OCI-LY3 (cell line): ENCODE results near the gene CATSPER2.
"Not testable (repeated sequence)": the region's sequence is repeated elsewhere in the genome, so short reads cannot be mapped to it uniquely, and the experiment has no call there.

Experiments used
- H2AFZ ChIP-seq: fragments of 200-600, 300-600 bp; shearing (Covaris generic); 2 replicates; pipeline ENCODE4 v1.6.0; 2014; ENCODE audit warnings: antibody characterized with exemption, low read depth, low read length
- H3K27ac ChIP-seq: fragments of 200-600, 300-600 bp; sonication (generic); 2 replicates; pipeline ENCODE4 v1.5.1; 2014; ENCODE audit warnings: mild to moderate bottlenecking, low read length, moderate library complexity, mixed read lengths
- H3K27me3 ChIP-seq: fragments of 200-600, 300-600 bp; sonication (generic); 2 replicates; pipeline ENCODE4 v1.6.1; 2014; ENCODE audit warnings: low read depth, low read length, mixed read lengths
- H3K36me3 ChIP-seq: fragments of 200-600, 300-600 bp; sonication (generic); replicated peaks from 2 replicates; pipeline ENCODE3; 2014; ENCODE audit warnings: low read depth, low read length, mixed read lengths
- H3K4me1 ChIP-seq: fragments of 300-600, 200-600 bp; sonication (generic); 2 replicates; pipeline ENCODE4 v1.6.1; 2014; ENCODE audit warnings: low read length, mixed read lengths
- H3K4me2 ChIP-seq: fragments of 200-600, 300-600 bp; sonication (generic); 2 replicates; pipeline ENCODE4 v1.6.1; 2014; ENCODE audit warnings: low read length, mixed read lengths
- H3K4me3 ChIP-seq: fragments of 300-600, 200-600 bp; sonication (generic); 2 replicates; pipeline ENCODE4 v1.5.1; 2014; ENCODE audit warnings: antibody characterized with exemption, mild to moderate bottlenecking, low read length, moderate library complexity
- H3K79me2 ChIP-seq: fragments of 300-600, 200-600 bp; shearing (Covaris generic); 2 replicates; pipeline ENCODE4 v1.6.1; 2014; ENCODE audit warnings: mild to moderate bottlenecking, low read length, mixed read lengths
- H3K9ac ChIP-seq: fragments of 300-600, 200-600 bp; shearing (Covaris generic); 2 replicates; pipeline ENCODE4 v1.6.0; 2014; ENCODE audit warnings: mild to moderate bottlenecking, low read length, moderate library complexity
- H3K9me3 ChIP-seq: fragments of 200-600, 300-600 bp; shearing (Covaris generic); 2 replicates; pipeline ENCODE4 v1.6.1; 2014; ENCODE audit warnings: low read length, mixed read lengths; ENCODE audit not compliant: insufficient read depth
- H4K20me1 ChIP-seq: fragments of 200-600, 300-600 bp; sonication (generic); 2 replicates; pipeline ENCODE4 v1.6.1; 2016; ENCODE audit warnings: low read length, mixed read lengths; ENCODE audit not compliant: insufficient read depth
- CTCF ChIP-seq: fragments of 200-600, 300-600 bp; sonication (generic); IDR thresholded peaks from 2 replicates; pipeline ENCODE4 v1.5.1; 2014; ENCODE audit warnings: antibody characterized with exemption, low read length, low read depth
- EZH2phosphoT487 ChIP-seq: fragments of 200-600 bp; shearing (Covaris generic); IDR thresholded peaks from 2 replicates; pipeline ENCODE4 v1.6.1; 2018; ENCODE audit warnings: antibody characterized with exemption, mixed run types, low read depth

The CATSPER2 gene

GRCh38 chr15:43659727-43660126 is 11.1 kb upstream of the CATSPER2 start:
- not testable (repeated sequence) for H3K27me3 ChIP-seq, H3K4me2 ChIP-seq, H2AFZ ChIP-seq, H3K36me3 ChIP-seq, H3K4me1 ChIP-seq, H3K79me2 ChIP-seq, H3K4me3 ChIP-seq, H3K9me3 ChIP-seq, H3K9ac ChIP-seq, H3K27ac ChIP-seq, H4K20me1 ChIP-seq

GRCh38 chr15:43649430-43649926 is 834 bp upstream of the CATSPER2 start:
- not testable (repeated sequence) for H2AFZ ChIP-seq, H3K79me2 ChIP-seq
- peaks cover 21% of the 10 kb centered on the region for H3K4me1 ChIP-seq

GRCh38 chr15:43638464-43639204 is 10.0 kb downstream of the CATSPER2 start:
- not testable (repeated sequence) for H3K79me2 ChIP-seq, H2AFZ ChIP-seq, H3K4me2 ChIP-seq, H4K20me1 ChIP-seq, H3K4me3 ChIP-seq, H3K36me3 ChIP-seq, H3K9ac ChIP-seq, H3K4me1 ChIP-seq, H3K9me3 ChIP-seq, H3K27ac ChIP-seq, H3K27me3 ChIP-seq

More at GRCh38 chr15:43649430-43649926, 834 bp upstream of the CATSPER2 start:
- not testable (repeated sequence) for H3K9me3 ChIP-seq, H3K4me3 ChIP-seq, H3K27ac ChIP-seq, H3K36me3 ChIP-seq, H3K9ac ChIP-seq, H4K20me1 ChIP-seq, H3K27me3 ChIP-seq, H3K4me2 ChIP-seq

GRCh38 chr15:43626937-43627336 is 21.7 kb downstream of the CATSPER2 start:
- not testable (repeated sequence) for H3K4me1 ChIP-seq, H3K79me2 ChIP-seq, H3K9ac ChIP-seq, H3K9me3 ChIP-seq, H3K36me3 ChIP-seq, H3K27me3 ChIP-seq, H3K4me2 ChIP-seq, H3K27ac ChIP-seq, H4K20me1 ChIP-seq, H3K4me3 ChIP-seq, H2AFZ ChIP-seq

- Histone ChIP-seq H4K20me1 (no peaks in the 10 kb centered on the region), H3K36me3 (no peaks in the 10 kb centered on the region), H3K9me3 (no peaks in the 10 kb centered on the region), H3K27me3 (no peaks in the 10 kb centered on the region), H3K79me2 (no peaks in the 10 kb centered on the region), H3K9ac (no peak overlapping the region), H3K4me1 (no peaks in the 10 kb centered on the region), H2AFZ (no peak overlapping the region), H3K4me2 (no peak overlapping the region), H3K27ac (no peak overlapping the region), H3K4me3 (no peak overlapping the region)
- TF ChIP-seq EZH2phosphoT487: no peak
- TF ChIP-seq CTCF: no peak
These were observed 23.5 kb downstream of the CATSPER2 start for GRCh38 chr15:43625106-43625505.

- H3K9me3 ChIP-seq, H3K4me3 ChIP-seq, H3K36me3 ChIP-seq, H4K20me1 ChIP-seq, H2AFZ ChIP-seq, H3K4me1 ChIP-seq, H3K27me3 ChIP-seq, H3K79me2 ChIP-seq, H3K27ac ChIP-seq, H3K4me2 ChIP-seq, H3K9ac ChIP-seq: not testable (repeated sequence)
These were observed 26.4 kb downstream of the CATSPER2 start for GRCh38 chr15:43622068-43622799.

GRCh38 chr15:43618700-43619099 is 29.9 kb downstream of the CATSPER2 start, which contains the start of gene STRC:
TSS of gene STRC (minus strand) at chr15:43618800. CDS start at chr15:43618722, 78 bp downstream.
- not testable (repeated sequence) for H3K27ac ChIP-seq, H3K27me3 ChIP-seq, H3K36me3 ChIP-seq, H2AFZ ChIP-seq, H4K20me1 ChIP-seq, H3K4me1 ChIP-seq, H3K79me2 ChIP-seq, H3K4me2 ChIP-seq, H3K9ac ChIP-seq, H3K4me3 ChIP-seq, H3K9me3 ChIP-seq

GRCh38 chr15:43617750-43618149 is 30.9 kb downstream of the CATSPER2 start:
- H3K79me2 ChIP-seq, H3K4me2 ChIP-seq, H3K27me3 ChIP-seq, H3K4me1 ChIP-seq, H3K27ac ChIP-seq, H3K9me3 ChIP-seq, H3K4me3 ChIP-seq, H2AFZ ChIP-seq, H3K36me3 ChIP-seq, H4K20me1 ChIP-seq, H3K9ac ChIP-seq: not testable (repeated sequence)
